Measurements from ENCODE around the gene GOLGA3.

GOLGA3 gene

DNA sequence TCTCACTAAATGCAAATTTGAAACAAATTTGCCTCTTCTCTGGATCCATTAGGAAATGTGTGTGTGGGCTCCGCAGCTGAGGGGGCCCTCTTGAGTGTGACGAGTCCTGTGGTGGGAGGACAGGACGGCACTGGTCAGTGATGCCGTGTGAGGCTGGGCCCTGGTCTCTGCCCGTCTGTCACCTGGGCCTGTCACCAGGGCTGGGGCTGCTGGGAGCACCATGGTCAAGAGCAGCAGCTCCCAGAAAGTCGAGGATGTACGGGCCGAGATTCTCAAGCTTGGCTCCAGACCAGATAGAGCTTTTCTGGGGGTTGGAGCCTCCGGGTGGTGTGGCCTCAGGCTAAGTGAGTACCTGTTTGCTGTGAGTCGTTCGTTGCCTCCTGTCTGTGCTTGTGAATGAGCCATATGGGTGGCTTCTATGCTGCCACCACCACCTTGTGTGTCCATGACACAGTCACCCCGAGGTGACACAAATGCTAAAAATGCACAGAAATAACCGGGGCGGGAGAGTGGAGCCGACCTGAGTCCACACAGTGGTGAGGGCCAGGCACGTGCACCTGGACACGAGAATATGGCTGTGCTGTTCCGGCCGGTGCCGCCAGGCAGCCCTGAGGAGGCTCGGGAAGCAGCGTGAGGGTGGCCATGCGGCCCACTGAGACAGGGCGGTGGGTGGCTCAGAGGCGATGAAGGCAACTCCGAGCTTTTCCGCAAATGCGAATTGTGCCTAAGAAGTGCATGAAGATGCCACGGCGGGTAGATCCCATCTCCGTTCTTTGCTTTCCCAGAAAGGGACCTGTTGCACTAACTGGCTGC lies 109.3 kb downstream of the GOLGA3 start:
- TF ChIP-seq, protein P1, sequence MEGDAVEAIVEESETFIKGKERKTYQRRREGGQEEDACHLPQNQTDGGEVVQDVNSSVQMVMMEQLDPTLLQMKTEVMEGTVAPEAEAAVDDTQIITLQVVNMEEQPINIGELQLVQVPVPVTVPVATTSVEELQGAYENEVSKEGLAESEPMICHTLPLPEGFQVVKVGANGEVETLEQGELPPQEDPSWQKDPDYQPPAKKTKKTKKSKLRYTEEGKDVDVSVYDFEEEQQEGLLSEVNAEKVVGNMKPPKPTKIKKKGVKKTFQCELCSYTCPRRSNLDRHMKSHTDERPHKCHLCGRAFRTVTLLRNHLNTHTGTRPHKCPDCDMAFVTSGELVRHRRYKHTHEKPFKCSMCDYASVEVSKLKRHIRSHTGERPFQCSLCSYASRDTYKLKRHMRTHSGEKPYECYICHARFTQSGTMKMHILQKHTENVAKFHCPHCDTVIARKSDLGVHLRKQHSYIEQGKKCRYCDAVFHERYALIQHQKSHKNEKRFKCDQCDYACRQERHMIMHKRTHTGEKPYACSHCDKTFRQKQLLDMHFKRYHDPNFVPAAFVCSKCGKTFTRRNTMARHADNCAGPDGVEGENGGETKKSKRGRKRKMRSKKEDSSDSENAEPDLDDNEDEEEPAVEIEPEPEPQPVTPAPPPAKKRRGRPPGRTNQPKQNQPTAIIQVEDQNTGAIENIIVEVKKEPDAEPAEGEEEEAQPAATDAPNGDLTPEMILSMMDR (conservative IDR thresholded peaks at IDR 0.05; ENCODE audit: low read depth, low read length), result no peak
- H3K4me3 ChIP-seq (ENCODE audit: low read length), result no peak overlapping the region
- no peak for DNase-seq (ENCODE audit: low read depth)
